GM12873 (cell line): ENCODE measurements around the gene CHD3.
A peak's percentile ranks its signal among the peaks of the same experiment; 100 is the strongest.

Experiments used
- CTCF ChIP-seq: IDR thresholded peaks from 2 replicates; pipeline ENCODE4 v1.5.1; 2012; ENCODE audit warnings: low read depth, mild to moderate bottlenecking, moderate library complexity, low read length, control low read depth; ENCODE audit not compliant: insufficient read depth; ENCODE audit errors: missing control alignments

Gene CHD3

GRCh38 chr17:7885367-7886226 lies 3.0 kb upstream of the CHD3 start:
- no peak for TF ChIP-seq CTCF

GRCh38 chr17:7886227-7887037 lies 2.2 kb upstream of the CHD3 start:
- TF ChIP-seq CTCF, result no peak

GRCh38 chr17:7887038-7887481 lies 1.5 kb upstream of the CHD3 start:
- no peak for TF ChIP-seq CTCF

- no peak for TF ChIP-seq CTCF
Observed at GRCh38 chr17:7887482-7888183, 956 bp upstream of the CHD3 start.

GRCh38 chr17:7889166-7889955 lies 772 bp downstream of the CHD3 start:
- TF ChIP-seq CTCF, result peak; percentile 18

- no peak for TF ChIP-seq CTCF
Observed at GRCh38 chr17:7893187-7893880, 4.7 kb downstream of the CHD3 start.
